Fibroblast of skin of scalp (primary cell): ENCODE data around the gene STK33. TPM values are rescaled to one million over a fixed set of nuclear protein-coding genes. Genes with fewer than 3 reads are reported as not detected.

Source experiments
- DNase-seq: peaks from one replicate; pipeline ENCODE4 v3.0.0-alpha.2; 2013
- polyA plus RNA-seq, 2 experiments: library from polyadenylated mRNA; unstranded; fragments of 120-200 nt; gene quantifications; one replicate each; pipeline ENCODE4 v1.2.1, GENCODE V29; 2013; ENCODE audit not compliant: insufficient read length in 2 of 2

Gene STK33
- polyA plus RNA-seq (2013, experiment 1 of 2; ENCODE audit: insufficient read length) = 2.3 TPM
- 3.5 TPM for polyA plus RNA-seq (2013, experiment 2 of 2; ENCODE audit: insufficient read length)

DNA sequence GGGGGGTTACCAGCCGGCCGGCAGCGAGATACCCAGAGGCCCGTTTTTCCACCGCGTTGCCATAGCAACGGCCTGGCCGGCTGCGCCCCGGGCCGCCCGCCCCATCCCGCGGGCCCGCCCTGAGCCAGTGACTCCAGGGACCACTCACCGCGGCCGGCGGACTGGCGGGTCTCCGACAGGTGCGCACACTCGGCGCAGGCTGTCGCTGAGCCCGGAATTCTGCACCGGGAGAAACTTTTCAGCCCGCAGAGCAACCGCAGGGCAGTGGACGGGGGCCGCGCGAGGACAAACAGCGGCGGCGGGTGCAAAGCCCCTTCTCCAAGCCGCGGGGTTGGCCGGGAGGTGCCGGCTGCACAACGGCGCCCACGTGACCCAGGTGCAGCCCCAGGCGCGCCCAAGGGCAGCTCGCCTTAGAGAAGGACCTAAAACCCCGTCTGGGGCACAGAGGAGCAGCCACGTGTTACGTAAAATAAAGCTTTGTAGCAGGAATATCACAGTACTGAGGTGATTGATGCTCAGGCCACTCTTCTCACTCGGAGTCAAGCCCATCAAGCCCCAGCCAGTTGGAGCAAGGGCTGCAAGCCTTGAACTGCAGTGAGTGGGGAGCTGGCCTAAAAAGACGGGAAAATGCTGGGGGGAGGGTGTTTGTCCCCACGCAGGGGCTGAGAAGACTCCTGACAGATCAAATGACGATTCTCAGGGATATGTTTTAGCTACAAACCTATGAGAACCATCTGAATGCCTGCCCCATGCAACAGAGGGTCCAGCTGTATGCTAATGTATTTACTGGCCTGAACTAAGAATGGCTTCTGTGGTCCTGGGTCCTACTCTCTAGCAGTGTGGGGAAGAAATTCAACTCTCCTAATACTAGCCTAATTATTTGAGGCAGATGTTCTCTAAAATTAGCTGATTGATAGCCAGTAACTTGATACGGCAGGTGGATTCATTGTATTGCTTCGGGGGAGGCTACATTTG, at the start of gene STK33:
Gene STK33 (minus strand): TSS at position 294 of the 975 bp plus-strand sequence. CDS start 119,323 bp downstream, outside the sequence.
- no peak for DNase-seq

DNA sequence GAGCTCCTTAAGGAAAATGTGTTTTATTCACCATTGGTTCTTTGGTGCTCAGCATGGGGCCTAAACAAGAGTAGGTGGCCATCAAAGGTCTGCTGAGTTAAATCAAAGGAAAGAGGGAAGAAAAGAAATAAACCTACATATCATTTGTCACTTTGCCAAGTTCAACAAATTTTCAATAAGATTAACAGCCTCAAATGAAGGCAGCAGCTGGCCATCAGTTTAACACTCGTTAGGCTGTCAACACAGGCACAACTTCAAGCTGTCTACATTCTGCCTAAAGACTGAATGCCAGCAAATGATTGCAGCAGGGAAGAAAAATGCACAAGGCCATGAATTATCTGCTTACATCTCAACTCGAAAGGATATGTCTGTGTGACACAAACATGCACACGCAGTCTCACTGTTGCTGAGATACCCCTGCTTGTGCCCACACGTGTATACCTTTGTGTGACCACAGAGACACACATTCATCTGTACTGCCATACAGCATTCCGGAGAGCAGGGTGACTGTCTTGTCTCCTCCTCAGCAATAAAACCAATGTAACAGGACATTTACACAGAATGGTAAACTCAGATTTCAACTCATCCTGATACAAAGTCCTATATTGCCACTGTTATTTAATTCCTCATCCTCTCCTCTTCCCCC, 48.3 kb upstream of the STK33 start:
- DNase-seq = no peak

DNA sequence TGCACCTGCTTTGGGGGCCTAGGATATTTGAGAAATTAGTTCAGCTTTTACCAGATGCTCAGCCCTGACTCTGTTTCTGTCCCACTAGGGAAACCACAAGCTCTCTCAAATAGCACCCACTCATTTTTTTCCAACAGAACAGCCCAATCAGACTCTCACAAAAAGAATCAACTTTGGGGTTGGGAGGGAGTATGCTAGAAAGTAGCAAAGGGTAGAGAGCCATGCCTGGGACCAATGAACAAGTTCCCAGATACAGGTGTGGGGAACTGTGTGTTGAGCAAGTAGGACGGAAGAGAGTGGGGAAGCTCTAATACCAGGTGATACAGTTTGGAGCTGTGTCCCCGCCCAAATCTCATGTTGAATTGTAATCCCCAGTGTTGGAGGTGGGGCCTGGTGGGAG, 47.3 kb upstream of the STK33 start:
- DNase-seq = no peak

DNA sequence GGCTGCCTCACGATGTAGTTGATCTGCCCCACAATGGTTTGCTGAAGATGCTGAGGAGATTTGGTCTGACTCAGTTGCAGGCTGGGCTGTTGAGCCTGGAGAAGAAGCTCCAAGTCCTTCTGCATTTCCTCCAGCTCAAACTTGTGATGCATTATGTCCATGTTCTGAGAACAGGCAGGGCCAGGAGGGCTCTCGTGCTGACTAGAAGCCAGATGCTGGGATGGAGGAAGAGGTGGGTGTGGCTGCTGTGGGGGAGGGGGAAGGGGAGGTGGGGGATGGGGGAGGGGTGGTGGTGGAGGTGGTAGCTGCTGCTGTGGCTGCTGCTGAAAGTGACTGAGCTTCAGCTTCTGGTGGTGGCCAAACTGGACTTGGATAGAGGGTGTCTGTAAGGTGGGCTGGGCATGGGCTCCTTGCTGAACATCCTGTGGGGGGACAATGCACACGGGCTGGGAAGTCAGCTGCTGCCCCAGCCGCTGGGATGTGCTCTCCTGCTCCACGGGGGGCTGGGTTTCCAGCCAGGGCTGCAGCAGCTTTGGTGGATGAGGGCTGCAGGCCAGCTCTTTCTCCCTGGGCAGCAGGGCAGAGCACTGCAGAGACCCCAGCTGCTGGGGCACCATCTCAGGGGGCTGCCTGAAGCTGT, 46.4 kb upstream of the STK33 start:
- peak; percentile 9 for DNase-seq

DNA sequence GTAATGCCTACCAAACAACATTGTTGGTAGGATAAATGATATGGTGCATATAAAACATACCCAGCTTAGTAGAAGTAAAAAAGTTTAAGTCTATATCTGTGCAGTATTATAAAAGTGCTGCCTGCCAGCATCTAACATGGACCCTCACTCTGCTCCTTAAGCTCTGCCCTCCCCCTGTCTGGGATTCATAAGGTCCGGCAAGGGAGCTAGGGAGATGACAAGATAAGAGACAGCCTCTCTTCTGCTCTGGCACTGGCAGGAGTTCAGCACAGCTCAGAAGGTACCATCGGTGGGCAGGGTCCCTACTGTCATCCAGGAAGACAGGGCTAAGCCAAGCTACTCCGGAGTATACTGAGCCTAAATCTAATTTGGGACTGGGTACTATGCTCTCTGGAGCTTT, 45.6 kb upstream of the STK33 start:
- DNase-seq = no peak

DNA sequence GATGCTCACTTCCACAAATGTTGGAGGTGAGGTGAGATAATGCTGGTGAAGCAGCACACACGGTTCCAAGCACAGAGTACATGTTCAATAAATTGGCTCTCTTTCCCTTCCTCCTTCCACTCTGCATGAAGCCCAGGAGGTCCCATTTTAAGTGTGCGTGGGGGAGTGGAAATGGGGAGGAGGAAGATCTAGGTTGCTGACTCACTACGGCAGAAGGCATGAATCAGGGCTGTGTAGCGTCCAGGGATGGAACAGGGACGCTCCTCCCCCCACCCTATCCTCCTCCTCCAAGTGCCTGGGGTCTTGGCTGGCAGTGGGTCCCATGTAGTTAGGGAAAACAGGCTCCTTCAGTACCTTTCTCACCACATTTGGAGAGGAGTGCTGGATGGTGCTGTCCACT, 44.3 kb upstream of the STK33 start:
- peak; percentile 44 for DNase-seq

DNA sequence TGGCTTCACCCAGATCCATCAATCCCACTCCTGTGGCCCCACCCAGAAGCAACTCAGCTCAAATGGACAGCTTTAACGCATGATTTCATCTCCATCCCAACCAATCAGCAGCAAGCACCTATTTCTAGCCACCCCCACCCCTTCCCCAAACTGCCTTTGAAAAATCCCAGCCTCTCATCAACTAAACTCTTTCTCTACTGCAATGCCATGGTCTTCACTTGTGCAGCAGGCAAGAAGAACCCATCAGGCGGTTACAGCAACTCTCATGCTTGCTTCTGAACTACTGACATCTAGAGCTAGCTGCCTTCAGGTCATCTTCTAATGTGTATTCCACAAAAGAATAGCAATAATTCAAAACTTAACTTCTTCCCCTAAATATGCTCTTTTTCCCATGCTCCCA, 42.1 kb upstream of the STK33 start:
- DNase-seq = no peak

DNA sequence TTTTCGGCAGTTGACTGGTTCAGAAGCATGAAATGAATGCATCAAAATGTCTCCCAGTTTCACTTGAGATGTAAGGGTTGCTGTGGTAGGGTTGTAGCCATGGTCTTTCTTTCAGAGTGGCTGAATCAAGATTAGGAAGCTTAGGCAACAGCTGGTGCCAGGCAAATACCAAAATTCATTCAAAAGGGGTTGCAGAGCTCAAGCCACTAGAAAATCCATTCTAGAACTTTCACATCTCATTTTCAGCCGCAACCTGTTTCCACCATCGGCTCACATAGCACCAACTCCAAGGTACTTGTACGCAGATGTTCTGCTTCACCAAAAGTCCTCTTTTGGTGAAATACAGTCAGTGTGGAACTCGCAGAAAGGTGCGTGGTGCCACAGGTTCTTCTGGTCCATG, 40.5 kb upstream of the STK33 start:
- no peak for DNase-seq

DNA sequence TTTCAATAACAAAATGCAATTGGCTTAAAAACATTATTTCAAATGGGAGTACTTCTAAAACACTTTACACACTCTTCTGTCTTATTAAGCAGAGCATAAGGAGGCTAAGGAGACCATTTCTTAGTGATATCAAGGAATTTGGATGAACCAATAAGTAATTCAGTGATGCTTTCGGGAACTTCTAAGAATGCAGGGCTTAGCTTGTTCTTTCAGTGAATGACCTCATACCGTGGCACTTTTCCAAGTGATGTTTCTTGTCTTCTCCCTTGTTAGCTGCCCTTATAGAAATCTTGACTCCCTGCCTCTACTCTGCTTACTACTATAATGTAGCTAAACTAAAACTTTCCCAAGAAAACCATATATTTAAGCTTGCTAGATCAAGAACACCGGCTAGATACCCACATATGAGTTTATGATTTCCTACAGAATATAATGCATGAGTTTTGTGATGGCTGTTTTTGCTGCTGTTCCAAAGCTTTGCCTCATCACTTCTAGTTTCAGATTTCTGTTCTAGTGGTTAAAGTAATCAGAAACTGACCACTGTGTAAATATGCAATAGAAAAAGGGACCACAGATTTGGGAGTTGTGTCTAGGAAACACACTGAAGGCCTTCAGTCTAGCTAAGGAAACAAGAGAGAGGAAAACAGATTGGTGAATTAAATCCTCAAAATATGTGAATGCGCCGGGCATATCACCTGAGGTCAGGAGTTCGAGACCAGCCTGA, 37.5 kb upstream of the STK33 start:
- DNase-seq = peak; percentile 90

DNA sequence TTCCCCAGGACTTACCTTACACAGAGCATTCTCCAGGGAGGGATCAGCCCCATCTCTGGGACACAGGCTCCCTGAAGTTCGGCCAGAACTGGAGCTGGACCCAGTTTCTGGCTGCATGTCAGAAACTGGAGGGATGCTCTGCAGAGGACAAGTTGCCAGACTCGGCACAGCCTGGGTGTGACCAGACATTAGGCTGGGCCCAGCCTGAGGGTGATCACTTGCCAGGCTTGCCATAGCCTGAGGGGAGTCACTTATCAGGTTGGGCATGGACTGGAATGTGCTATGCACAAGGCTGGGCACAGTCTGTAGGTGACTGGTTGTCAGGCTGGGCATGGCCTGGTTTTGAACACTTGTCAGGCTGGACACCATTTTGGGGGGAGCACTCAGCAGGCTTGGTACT, 30.7 kb upstream of the STK33 start:
- DNase-seq = no peak

DNA sequence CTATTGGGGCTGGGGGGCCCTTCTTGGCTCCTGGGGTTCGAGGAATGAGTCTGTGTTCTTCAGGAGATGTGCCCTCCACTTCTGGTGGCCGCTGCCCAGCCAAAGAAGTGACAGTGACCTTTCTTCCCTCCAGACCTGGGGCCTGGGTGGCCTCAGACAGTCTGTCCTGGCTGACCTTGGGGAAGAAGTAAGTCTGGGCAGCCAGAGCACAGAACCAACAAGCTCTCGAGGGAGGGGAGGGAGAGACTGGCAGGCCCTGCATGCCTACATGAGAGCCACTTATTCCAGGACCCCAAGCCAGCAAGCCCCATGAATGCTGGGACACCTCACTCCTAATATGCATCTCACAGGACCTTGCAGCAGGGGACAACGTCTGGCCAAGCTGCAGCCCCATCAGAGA, 27.1 kb upstream of the STK33 start:
- no peak for DNase-seq

DNA sequence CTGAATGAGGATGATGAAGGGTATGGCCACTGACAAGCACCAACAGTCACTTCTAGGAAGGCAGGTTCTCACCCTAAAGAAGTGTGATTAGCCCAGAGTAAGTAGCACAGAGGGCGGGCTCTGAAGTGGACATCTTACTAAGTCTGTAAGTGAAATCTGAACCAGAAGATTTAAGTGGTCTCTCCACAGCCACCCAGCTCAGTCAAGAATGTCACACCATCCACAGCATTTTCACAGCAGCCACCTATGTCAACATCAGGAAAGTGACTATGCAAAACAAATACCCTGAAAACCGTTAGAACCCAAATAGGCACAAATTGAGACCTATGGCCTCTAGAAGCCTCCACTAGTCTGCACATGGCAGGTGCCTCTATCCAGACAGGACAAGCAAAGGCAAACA, 23.0 kb upstream of the STK33 start:
- no peak for DNase-seq

DNA sequence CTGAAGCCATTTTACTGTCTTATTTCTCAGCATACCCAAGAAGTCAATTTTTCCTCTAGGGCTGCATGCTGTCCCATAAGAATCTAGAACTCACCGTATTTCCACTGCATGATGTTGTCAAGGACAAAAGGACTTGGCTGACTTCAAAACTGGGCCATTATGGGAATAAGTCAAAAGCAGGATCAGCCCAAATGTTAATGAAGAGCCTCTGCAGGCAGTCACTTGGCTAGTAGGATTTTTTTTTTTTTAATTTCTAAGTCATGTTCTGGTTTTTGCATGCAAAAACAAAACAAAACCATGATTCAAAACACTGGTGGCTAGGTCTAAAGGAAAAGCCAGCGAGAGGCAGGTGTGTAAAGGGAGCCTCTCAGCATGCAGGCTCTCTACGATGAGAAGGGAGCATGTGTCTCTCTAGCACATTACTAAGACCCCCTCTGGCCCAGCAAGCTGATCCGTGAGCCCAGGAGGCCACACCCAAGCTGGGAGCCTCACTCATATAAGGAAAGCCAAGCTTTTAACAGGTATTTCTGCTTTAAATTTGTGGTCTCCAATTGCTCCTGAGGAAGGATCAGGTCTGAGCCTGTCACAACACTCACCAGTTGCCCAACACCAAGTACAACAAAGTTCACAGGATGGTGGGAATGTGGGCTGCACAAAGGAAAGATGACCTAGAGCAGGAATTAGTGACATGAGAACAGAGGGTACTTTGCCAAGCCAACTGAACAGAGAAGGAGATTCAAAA, 21.4 kb upstream of the STK33 start:
- DNase-seq = no peak

DNA sequence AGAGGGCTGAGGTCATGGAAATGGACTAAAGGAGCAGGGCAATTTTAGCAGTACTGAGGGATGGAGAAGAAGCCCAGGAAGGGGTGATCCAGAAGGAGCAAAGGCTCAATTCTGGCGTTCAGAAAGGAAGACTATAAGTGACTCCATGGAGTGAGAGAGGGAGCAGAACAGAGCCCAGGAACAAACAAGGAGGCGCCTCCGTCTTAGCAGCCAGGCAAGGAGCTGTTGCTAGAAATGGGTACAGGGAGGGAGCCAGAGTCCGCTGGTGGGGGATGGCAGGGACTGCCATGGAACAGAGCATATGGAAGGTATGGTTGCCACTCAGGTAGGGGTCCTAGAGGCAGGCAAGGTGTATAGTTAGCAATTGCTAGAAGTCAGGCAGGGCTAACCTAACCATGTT, 20.5 kb upstream of the STK33 start:
- no peak for DNase-seq

DNA sequence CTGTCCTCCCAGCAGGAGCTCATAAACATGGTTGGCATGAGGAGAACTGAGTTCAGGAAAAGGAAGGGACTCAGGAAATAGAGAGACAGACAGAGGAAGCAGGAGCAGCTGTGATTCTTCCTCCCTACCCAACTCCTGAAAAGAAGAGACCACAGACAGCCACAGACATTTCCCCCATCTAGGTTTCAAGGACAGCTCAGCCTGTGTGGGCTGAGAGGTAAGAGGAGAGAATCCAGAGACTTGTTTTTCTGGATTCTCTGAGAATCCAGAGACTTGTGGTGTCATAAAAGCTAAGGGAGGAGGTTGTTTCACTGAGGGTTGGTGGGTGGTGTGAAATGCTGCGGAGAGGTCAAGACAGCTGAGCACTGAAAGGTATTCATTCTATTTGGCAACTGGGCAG, 19.0 kb upstream of the STK33 start:
- no peak for DNase-seq

DNA sequence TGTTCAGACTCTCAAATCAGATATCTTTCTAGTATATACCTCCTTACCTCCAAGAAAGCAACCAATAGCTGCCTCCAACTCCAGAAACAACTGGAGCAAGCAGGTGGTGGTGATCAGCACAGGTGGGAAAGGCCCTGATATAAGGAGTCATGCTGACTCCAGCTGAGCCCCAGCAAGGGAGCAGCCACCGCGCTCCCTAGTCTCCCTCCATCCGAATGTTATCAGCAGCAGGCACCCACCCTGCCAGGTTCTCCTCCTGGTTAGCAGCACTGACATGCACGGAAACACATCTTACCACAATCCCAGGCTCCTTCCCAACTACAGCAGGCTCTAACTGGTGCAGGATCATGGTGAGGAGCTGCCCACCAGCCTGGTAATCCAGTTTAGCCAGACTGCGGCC, 18.5 kb upstream of the STK33 start:
- no peak for DNase-seq

DNA sequence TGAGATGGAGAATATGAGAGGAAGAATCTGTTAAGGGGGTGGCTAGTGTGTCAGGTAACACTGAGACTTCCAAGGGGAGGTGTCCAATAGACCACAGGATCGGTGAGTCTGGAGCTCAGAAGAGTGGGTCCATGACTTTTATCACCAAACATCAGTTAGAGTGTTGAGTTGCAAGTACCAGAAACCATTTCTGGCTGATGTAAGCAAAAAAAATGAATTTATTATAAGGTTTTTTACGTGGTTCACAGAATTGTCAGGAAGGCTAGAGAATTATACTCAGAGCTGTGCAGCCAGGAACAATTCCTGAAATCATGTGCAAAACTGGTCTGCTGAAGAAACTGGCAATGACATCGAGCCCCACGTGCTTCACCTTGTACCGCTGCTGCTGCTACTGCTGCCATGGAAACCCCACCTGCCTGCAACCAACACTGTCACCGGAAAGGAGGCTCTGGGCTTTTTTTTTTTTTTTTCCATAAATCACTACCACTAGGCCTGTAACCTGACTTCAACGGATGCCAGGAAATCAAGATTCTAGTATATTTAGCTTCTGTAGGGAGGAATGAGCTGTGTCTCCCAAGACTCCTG, 16.6 kb upstream of the STK33 start:
- no peak for DNase-seq

DNA sequence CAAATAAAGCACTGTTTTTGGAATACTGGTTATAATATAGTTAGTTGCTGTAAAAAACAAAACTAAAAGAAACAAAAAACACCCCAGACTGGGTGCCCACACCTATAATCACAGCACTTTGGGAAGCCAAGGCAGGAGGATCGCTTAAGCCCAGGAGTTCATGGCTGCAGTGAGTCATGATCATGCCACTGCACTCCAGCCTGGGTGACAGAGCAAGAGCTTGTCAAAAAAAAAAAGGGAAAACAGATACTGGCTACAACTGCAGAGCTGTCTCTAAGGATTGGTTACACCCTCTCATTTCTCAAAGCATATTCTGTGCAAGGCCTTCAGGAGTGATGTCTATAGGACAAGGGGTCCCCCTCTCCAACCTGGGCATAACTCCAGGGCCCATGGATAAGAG, 14.6 kb upstream of the STK33 start:
- peak; percentile 16 for DNase-seq

DNA sequence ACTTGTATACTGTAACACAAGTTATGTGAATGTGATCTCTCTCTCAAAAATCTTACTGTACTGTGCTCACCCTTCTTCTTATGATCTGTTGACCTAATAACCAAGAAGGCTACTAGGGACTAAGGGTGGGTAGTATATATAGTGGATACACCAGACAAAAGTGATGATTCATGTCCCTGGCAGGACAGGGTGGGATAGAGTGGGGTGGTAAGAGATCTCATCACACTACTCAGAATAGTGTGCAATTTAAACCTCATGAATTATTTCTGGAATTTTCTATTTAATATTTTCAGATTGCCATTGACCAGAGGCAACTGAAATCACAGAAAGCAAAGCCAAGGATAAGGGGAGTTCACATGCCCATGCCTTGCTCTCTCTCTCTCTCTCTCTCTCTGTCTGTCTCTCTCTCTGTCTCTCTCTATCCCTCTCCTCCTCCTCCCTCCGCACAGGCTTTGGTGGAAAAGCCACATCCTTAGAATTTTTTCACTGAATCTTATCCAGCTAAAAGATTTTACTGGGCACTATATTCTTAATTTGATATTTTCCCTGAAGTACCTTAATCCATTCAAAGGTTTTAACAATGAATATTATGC, 12.0 kb upstream of the STK33 start:
- peak; percentile 62 for DNase-seq

DNA sequence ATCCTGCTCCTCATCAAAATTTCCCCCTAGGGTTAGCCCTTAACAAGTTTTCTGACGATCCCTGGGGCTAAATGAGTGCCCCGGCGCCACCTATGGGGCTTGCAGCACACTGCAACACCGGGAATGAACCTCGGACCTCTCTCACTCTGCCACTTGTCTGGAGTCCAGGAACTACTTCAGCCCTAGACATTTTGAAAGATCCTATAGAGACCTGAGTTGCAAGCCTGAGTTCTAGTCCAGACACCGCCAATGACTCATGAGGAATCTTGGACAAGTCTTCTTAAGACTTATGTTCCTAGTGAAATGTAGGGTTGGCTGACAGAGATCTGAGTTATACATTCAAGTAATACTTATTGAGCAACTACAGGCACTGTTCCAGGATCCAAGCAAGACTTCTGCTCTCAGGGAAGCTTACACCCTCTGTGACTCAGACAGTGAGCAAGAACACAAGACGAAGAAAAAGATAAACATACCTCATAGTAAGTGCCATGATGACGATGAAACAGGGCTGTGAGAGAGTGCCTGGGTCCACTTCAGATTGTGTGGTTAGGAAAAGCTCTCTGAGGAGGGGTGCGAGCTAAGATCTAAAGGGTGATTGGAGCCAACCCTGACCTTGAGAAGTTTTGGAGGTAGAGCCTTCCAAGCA, 10.2 kb upstream of the STK33 start:
- peak; percentile 100 for DNase-seq

DNA sequence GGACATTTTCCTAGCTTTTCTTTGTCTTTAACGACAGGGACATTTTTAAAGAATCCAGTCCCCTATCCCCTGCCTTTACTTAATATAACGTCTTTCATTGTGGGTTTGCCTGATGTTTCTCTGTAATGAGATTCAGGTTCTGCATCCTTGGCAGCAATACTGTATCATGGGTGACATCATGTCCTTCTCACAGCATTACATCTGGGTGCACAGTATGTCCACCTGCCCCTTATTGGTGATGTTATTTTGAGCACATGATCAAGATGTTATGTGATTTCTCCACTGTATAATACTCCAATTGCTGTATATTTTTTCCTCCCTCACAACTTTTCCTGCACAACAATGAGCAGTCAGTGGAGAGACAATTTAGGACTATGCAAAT, 9.7 kb upstream of the STK33 start:
- no peak for DNase-seq
